ENCODE measurements around the gene SH3GL1.

DNA sequence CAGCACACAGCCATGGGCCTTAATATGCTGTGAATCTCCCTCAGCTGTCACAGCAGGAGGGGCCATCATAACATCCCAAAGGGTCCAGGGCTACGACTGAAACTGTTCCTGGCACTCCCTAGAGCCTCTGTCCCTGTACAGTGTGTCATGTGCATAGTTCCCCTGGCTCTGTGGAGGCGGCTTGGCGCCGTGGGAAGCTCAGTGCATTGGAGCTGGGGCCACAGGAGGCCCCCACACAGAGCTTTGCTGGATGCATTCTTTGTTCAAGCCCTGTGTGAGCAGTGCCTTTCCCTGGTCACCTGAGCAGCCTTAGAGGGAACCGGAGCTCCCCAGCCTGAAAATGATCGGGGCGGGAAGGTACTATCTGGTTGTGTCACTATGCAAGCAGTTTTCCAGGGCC is 35.9 kb upstream of the SH3GL1 start:
- TF ChIP-seq, protein P1, sequence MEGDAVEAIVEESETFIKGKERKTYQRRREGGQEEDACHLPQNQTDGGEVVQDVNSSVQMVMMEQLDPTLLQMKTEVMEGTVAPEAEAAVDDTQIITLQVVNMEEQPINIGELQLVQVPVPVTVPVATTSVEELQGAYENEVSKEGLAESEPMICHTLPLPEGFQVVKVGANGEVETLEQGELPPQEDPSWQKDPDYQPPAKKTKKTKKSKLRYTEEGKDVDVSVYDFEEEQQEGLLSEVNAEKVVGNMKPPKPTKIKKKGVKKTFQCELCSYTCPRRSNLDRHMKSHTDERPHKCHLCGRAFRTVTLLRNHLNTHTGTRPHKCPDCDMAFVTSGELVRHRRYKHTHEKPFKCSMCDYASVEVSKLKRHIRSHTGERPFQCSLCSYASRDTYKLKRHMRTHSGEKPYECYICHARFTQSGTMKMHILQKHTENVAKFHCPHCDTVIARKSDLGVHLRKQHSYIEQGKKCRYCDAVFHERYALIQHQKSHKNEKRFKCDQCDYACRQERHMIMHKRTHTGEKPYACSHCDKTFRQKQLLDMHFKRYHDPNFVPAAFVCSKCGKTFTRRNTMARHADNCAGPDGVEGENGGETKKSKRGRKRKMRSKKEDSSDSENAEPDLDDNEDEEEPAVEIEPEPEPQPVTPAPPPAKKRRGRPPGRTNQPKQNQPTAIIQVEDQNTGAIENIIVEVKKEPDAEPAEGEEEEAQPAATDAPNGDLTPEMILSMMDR (IDR thresholded peaks at IDR 0.05), result no peak
- no peak for TF ChIP-seq POLR2AphosphoS5 (IDR thresholded peaks at IDR 0.05)
